GM18951 (cell line): ENCODE measurements around the gene ACACA.
"Not testable (repeated sequence)": the region's sequence is repeated elsewhere in the genome, so short reads cannot be mapped to it uniquely, and the experiment has no call there.

ENCODE experiments used
- POLR2A ChIP-seq: IDR thresholded peaks from 4 replicates; pipeline ENCODE4 v1.6.1; 2011; ENCODE audit warnings: mild to moderate bottlenecking; ENCODE audit not compliant: insufficient read length, insufficient read depth; ENCODE audit errors: extremely low read depth
- in situ Hi-C: fragments of 300-500 bp; cut with MboI; formaldehyde crosslinking; loops from one replicate; pipeline ENCODE4 v1.12.0; 2022; ENCODE audit warnings: low sequenced_read_pairs, mixed read lengths, inconsistent platforms; ENCODE audit not compliant: unreplicated experiment

ACACA gene

GRCh38 chr17:37174205-37174604, 232.4 kb downstream of the ACACA start:
- in situ Hi-C loops: no loop called here
- TF ChIP-seq POLR2A: no peak

DNA sequence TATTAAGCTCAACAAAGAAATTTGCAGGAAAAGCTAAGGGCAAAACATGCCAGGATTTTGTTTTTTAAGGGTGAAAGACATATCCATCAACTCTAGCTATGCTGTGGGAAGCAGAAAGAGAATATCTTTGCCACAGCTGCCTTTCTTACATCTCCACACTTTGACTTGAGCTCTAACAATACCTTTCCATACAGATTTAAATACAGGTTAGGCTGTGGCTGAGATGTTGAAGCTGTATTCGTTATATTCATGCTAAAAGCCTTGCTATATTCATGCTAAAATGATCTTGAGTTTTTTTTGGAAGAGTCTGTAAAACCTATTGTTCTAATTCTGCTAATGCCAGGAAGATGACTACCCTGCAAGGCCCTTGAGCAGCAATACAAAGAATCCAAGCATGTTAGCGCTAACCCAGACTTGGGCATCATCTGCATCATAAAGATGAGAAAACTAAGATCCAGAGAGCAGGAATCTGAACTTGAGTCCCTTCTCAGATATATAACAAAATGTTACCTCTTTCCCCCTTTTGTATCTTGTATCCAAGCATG, 235.7 kb downstream of the ACACA start:
- in situ Hi-C loops: no loop called here

DNA sequence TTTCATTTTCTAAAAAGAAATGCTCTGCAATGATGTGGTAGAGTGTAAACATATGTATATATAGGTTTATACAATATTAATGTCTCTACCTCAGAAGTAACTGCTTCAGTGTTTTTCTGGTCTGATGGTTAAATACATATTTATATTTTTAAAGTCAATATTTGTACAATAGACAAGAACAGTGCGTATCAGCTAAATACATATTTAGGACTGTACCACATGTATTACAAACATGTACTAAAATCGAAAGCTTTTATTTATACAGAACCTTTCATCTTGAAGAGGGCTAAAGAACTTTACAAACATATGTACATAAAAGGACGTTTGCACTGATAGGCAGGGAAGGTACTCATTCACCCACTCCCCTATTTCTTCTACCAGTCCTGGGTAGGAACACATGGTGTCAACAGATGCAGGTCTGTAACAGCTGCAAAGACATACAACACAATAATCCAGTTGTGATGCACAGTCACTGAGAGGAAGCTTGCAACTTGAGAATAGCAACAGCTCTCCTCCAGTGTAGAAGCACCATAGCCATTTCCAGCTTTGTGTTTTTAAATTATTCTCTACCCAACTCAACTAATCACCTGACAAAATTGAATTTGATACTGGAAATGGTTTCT, 237.8 kb downstream of the ACACA start:
- in situ Hi-C loops: no loop called here
- TF ChIP-seq POLR2A: no peak

More for the DNA sequence above, 235.7 kb downstream of the ACACA start:
- no peak for TF ChIP-seq POLR2A

DNA sequence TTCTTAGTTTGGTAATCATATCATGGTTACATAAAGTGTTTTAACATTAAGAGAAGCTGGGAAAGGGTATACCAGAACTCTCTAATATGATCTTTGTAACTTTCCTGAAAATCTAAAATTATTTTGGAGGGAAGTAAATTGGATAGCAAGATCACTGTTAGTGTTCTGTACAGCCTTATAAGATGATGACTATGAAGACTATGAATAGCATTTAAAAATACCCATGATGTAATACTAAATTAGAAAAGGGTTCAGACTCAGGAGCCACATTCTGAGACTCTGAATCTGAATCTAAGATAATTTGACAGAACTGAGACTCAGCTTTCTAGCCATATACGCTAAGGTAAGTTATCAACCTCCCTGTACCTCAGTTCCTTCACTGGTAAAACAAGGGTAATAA, 238.9 kb downstream of the ACACA start:
- no peak for TF ChIP-seq POLR2A
- in situ Hi-C loops: no loop called here

DNA sequence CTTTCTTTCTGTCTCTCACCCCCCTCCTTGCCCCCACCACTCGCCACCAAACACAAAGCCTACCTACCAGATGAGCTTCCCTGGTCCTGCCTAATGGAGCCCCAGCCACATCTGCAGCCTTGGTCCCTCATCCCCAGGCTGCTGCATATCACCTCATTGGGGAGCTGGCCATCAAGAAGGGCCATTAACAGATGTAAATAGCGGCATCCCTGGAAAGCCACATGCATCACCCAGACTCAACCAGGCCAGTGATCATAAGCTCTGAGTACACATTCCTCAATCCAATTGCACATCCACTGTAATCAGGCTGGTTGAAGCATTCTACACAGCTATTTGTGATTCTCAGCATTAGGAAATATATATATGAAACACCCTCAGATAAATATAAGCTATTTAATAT, 242.6 kb downstream of the ACACA start:
- TF ChIP-seq POLR2A: no peak
- in situ Hi-C loops: no loop called here

DNA sequence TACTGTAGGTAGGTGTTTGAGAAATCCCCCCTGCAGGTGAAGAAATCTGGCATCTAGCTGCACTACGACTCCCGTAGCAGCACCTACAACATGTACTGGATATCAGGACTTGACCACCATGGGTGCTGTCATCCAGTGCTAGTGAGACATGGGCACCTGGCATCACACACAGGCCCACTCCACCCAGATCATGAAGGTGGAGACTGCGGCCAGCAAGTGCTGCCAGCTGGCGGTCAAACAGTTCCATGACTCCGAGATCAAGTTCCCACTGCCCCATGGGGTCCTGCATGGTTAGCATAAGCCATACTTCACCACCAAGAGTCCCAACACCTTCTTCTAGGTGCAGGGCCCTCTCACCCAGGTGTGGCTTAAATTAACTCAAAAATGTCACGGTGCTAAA, 243.8 kb downstream of the ACACA start:
- no peak for TF ChIP-seq POLR2A
- in situ Hi-C loops: no loop called here

GRCh38 chr17:37160944-37161343, 245.7 kb downstream of the ACACA start:
- TF ChIP-seq POLR2A: no peak
- in situ Hi-C loops: no loop called here

DNA sequence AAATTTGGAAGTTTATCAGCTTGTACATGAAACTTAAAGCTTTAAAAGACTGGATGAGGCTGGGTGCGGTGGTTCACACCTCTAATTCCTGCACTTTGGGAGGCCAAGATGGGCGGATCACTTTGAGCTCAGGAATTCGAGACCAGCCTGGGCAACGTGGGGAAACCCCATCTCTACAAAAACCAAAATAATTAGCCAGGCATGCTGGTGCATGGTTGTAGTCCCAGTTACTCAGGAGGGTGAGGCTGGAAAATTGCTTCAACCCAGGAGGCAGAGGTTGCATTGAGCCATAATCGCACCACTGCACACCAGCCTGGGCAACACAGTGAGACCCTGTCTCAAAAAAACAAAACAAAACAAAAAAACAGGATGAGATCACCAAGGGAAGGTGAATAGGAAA, 248.3 kb downstream of the ACACA start:
- in situ Hi-C loops: no loop called here
- no peak for TF ChIP-seq POLR2A

DNA sequence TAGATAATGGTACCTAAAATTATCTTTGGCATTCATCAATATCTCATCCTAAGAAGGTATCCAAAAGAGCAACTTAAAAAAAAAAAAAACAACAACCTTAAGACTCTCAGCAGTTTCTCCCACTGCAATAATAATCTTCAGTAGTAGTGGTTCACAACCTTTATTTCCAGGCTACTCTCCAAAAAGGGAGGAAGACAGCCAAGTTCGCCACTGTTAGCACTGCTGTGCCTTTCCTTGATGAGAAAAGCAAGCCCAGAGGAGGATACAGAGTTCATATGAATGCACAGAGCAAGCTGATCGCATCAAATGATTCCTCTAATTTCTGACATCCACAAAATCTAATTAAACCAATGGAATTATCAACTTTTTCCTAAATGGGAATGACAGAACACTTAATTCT, 258.5 kb downstream of the ACACA start:
- TF ChIP-seq POLR2A: no peak
- in situ Hi-C loops: no loop called here

- in situ Hi-C loops: no loop called here
Observed at GRCh38 chr17:37147301-37147812, 259.3 kb downstream of the ACACA start.

DNA sequence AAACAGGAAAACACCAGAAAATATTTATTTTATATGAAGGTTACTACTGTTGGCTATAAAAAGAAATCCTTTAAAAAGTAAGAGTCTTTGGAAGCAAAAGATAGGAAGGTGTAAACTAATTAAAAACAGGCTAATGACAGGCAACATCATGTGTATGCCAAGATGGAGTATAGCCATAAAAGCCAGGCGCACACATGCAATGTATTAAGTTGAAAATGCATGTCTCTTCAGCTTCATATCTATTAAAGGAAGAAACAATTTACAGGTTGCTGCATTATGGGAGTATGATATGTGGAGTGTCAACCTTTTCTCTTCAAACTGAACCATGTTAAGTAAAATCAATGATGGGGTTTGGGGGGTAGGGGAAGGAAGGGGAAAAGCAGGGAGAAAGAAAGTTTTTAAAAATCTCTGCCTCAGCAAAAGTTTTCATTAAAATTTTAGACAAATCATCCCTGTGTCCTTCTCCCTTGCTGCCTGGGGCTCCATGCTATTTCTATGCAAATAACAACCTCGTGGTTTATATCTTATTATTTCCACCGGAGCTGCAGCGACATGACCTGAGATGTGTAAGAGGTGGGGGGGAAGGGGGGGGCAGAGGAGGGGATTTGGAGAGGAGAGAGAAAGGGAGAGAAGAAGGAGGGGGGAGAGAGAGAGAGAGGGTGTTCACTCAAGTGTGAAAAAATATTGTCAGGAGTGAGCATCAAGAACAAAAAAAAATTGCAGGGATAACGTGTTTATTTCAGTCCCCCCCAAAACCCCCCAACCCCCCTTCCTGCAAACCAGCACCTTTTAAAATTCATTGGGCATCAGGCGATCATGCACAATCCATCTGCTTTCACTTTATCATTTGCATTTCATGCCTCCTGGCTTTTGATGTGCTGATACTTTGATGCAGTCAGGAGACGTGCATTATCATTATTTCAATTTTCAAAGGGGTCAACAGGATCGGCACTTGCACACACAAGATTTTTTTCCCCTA, 260.3 kb downstream of the ACACA start:
- no peak for TF ChIP-seq POLR2A
- in situ Hi-C loops: no loop called here

More at GRCh38 chr17:37147301-37147812, 259.3 kb downstream of the ACACA start:
- TF ChIP-seq POLR2A: no peak

- no peak for TF ChIP-seq POLR2A
- in situ Hi-C loops: no loop called here
Observed at GRCh38 chr17:37144075-37144701, 262.4 kb downstream of the ACACA start.

- in situ Hi-C loops: not testable (repeated sequence)
Observed at GRCh38 chr17:37143558-37143957, 263.1 kb downstream of the ACACA start.
